HEK293 (cell line): ENCODE data around the gene C3orf20.
A peak's percentile ranks its signal among the peaks of the same experiment; 100 is the strongest.

Experiments
- CTCF ChIA-PET: fragments of 350-600 bp; formaldehyde crosslinking; extraction: SDS; loops from one replicate; lab custom pipeline; 2021; ENCODE audit warnings: antibody characterized with exemption; lab: Yijun Ruan, JAX
- POLR2A ChIA-PET: fragments of 300-600 bp; formaldehyde crosslinking; extraction: SDS; loops from one replicate; lab custom pipeline; 2020; ENCODE audit warnings: antibody characterized with exemption, inconsistent platforms; lab: Yijun Ruan, JAX
- H3K27ac ChIP-seq: fragments of 200-500 bp; sonication (Bioruptor generic); 2 replicates; pipeline ENCODE4 v1.5.1; 2014; ENCODE audit warnings: low read depth, low read length, control low read depth, inconsistent platforms; ENCODE audit errors: extremely low read depth
- H3K36me3 ChIP-seq, 2 experiments: fragments of 200-500 bp in 1 of 2; sonication (Bioruptor generic) in 1 of 2; 1 replicate in 1 of 2; 2 replicates in 1 of 2; pipeline ENCODE4 v1.5.1; 2014 to 2017; ENCODE audit warnings: inconsistent platforms in 2 of 2, low read length in 2 of 2; ENCODE audit not compliant: control insufficient read depth in 2 of 2, insufficient read depth in 1 of 2
- H3K4me1 ChIP-seq: fragments of 200-500 bp; sonication (Bioruptor generic); 2 replicates; pipeline ENCODE4 v1.5.1; 2014; ENCODE audit warnings: mild to moderate bottlenecking, low read length, inconsistent platforms; ENCODE audit not compliant: control insufficient read depth, insufficient read depth
- H3K4me3 ChIP-seq: 2 replicates; pipeline ENCODE4 v1.5.1; 2011; ENCODE audit warnings: low read depth, mild to moderate bottlenecking, control low read depth, low read length, moderate library complexity
- H3K9me3 ChIP-seq: fragments of 200-500 bp; sonication (Bioruptor generic); 2 replicates; pipeline ENCODE4 v1.5.1; 2014; ENCODE audit warnings: low read depth, low read length, inconsistent platforms; ENCODE audit not compliant: control insufficient read depth, insufficient read depth
- FEZF1 ChIP-seq: fragments of 450-650 bp; formaldehyde crosslinking; IDR thresholded peaks from 2 replicates; pipeline ENCODE4 v1.5.1; 2016; ENCODE audit warnings: missing biosample characterization, missing genetic modification characterization
- HOXA7 ChIP-seq: sonication (generic); formaldehyde crosslinking; IDR thresholded peaks from 2 replicates; pipeline ENCODE4 v1.8.1; 2022; ENCODE audit warnings: missing genetic modification reagents, borderline replicate concordance
- HOXC10 ChIP-seq: sonication (generic); formaldehyde crosslinking; IDR thresholded peaks from 2 replicates; pipeline ENCODE4 v1.8.1; 2023; ENCODE audit warnings: mild to moderate bottlenecking, missing genetic modification reagents
- KLF10 ChIP-seq: fragments of 450-650 bp; IDR thresholded peaks from 2 replicates; pipeline ENCODE4 v1.5.1; 2018; ENCODE audit warnings: missing biosample characterization, mild to moderate bottlenecking, missing genetic modification characterization
- KLF7 ChIP-seq: fragments of 450-650 bp; formaldehyde crosslinking; IDR thresholded peaks from 2 replicates; pipeline ENCODE4 v1.5.1; 2016; ENCODE audit warnings: missing biosample characterization, missing genetic modification characterization, borderline replicate concordance
- RBAK ChIP-seq: fragments of 450-650 bp; formaldehyde crosslinking; IDR thresholded peaks from 2 replicates; pipeline ENCODE4 v1.5.1; 2016; ENCODE audit warnings: missing biosample characterization, missing genetic modification characterization
- ZBTB17 ChIP-seq: fragments of 450-650 bp; formaldehyde crosslinking; IDR thresholded peaks from 2 replicates; pipeline ENCODE4 v1.5.1; 2016; ENCODE audit warnings: missing biosample characterization, missing genetic modification characterization
- ZNF133 ChIP-seq: fragments of 450-650 bp; formaldehyde crosslinking; IDR thresholded peaks from 2 replicates; pipeline ENCODE4 v1.5.1; 2016; ENCODE audit warnings: missing biosample characterization, missing genetic modification characterization
- ZNF140 ChIP-seq: fragments of 450-650 bp; formaldehyde crosslinking; IDR thresholded peaks from 2 replicates; pipeline ENCODE4 v1.5.1; 2016; ENCODE audit warnings: missing biosample characterization, missing genetic modification characterization
- ZNF184 ChIP-seq: fragments of 450-650 bp; IDR thresholded peaks from 2 replicates; pipeline ENCODE4 v1.5.1; 2018; ENCODE audit warnings: missing biosample characterization, mild to moderate bottlenecking, missing genetic modification characterization
- ZNF2 ChIP-seq: fragments of 450-650 bp; formaldehyde crosslinking; IDR thresholded peaks from 2 replicates; pipeline ENCODE4 v1.5.1; 2016; ENCODE audit warnings: missing biosample characterization, missing genetic modification characterization
- ZNF529 ChIP-seq: fragments of 450-650 bp; formaldehyde crosslinking; IDR thresholded peaks from 2 replicates; pipeline ENCODE4 v1.5.1; 2017; ENCODE audit warnings: missing genetic modification characterization, missing biosample characterization; ENCODE audit not compliant: insufficient replicate concordance
- ZNF600 ChIP-seq: fragments of 450-650 bp; formaldehyde crosslinking; IDR thresholded peaks from 2 replicates; pipeline ENCODE4 v1.5.1; 2016; ENCODE audit warnings: missing biosample characterization, missing genetic modification characterization
- ZNF654 ChIP-seq: fragments of 450-650 bp; formaldehyde crosslinking; IDR thresholded peaks from 2 replicates; pipeline ENCODE4 v1.5.1; 2016; ENCODE audit warnings: low read depth, missing biosample characterization, missing genetic modification characterization
- ZNF791 ChIP-seq: fragments of 450-650 bp; formaldehyde crosslinking; IDR thresholded peaks from 2 replicates; pipeline ENCODE4 v1.5.1; 2016; ENCODE audit warnings: missing biosample characterization, missing genetic modification characterization
- TF ChIP-seq, protein P1 (sequence below): fragments of 450-650 bp; formaldehyde crosslinking; IDR thresholded peaks from 2 replicates; pipeline ENCODE4 v1.5.1; 2016; ENCODE audit warnings: missing biosample characterization, missing genetic modification characterization, low read depth
- TF ChIP-seq, protein P2 (sequence below): fragments of 450-650 bp; formaldehyde crosslinking; IDR thresholded peaks from 2 replicates; pipeline ENCODE4 v1.5.1; 2016; ENCODE audit warnings: missing biosample characterization, missing genetic modification characterization
- TF ChIP-seq, protein P3 (sequence below): fragments of 450-650 bp; formaldehyde crosslinking; IDR thresholded peaks from 2 replicates; pipeline ENCODE4 v1.5.1; 2016; ENCODE audit warnings: missing biosample characterization, missing genetic modification characterization
- TF ChIP-seq, protein P4 (sequence below): fragments of 450-650 bp; formaldehyde crosslinking; IDR thresholded peaks from 2 replicates; pipeline ENCODE4 v1.5.1; 2016; ENCODE audit warnings: missing biosample characterization, missing genetic modification characterization

Gene C3orf20

GRCh38 chr3:14789640-14790285, 114.8 kb downstream of the C3orf20 start:
- H3K27ac ChIP-seq, result no peak overlapping the region
- POLR2A ChIA-PET, result no interaction called here
- CTCF ChIA-PET, result interaction anchor here (0.6 to 6.4 kb wide), 9 partner anchors 8 to 174 kb away, joined by 3 to 91 read pairs (median 6); no protein-coding TSS in a partner anchor
- TF ChIP-seq ZNF2 (tag by site-specific recombination) (no peak), RBAK (tag by site-specific recombination) (no peak), ZNF140 (no peak), ZNF133 (tag by site-specific recombination) (no peak), KLF7 (no peak), ZNF791 (no peak), KLF10 (tag by site-specific recombination) (no peak)
- TF ChIP-seq, protein P1, sequence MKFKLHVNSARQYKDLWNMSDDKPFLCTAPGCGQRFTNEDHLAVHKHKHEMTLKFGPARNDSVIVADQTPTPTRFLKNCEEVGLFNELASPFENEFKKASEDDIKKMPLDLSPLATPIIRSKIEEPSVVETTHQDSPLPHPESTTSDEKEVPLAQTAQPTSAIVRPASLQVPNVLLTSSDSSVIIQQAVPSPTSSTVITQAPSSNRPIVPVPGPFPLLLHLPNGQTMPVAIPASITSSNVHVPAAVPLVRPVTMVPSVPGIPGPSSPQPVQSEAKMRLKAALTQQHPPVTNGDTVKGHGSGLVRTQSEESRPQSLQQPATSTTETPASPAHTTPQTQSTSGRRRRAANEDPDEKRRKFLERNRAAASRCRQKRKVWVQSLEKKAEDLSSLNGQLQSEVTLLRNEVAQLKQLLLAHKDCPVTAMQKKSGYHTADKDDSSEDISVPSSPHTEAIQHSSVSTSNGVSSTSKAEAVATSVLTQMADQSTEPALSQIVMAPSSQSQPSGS (tag by site-specific recombination), result peak; percentile 81
- H3K36me3 ChIP-seq, result no peaks in the 10 kb centered on the region
- no peaks in the 10 kb centered on the region for H3K9me3 ChIP-seq
- H3K4me3 ChIP-seq, result no peak overlapping the region
- no peaks in the 10 kb centered on the region for H3K4me1 ChIP-seq

DNA sequence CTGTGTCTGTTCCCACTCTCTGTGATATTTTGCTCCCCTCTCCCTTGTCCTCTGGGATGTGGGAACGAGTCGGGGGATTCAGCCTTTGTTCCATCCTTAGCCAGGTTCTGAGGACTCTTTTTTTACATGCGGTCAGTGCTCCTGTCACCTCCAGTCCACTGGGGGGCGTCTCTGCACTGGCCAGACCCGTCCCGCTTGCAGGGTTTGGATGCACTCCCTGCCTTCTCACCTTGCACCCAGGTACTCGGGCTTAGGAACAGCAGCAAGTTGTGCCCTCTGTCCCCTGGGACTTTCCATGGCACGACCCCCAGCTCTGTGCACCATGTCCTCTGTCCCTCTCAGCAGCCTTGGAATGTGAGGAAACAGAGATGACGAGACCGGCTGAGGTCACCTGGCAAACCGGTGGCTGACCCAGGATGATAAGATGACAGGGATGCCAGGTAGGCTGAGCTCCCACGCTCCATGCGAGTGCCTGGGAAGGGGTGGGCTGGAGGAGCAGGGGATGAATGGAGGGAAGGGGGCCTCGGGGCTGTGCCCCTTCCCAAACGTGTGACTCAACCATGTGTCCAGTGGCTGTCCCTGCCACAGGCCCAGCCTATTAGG, 116.5 kb downstream of the C3orf20 start:
- POLR2A ChIA-PET, result interaction anchor here (1.1 kb wide), 1 partner anchor 130 kb away, joined by 6 read pairs; no protein-coding TSS in a partner anchor
- Histone ChIP-seq H3K27ac (no peak overlapping the region), H3K36me3 (no peaks in the 10 kb centered on the region), H3K4me3 (no peak overlapping the region), H3K9me3 (no peaks in the 10 kb centered on the region), H3K4me1 (no peaks in the 10 kb centered on the region)
- CTCF ChIA-PET, result interaction anchor here (0.5 to 6.4 kb wide), 24 partner anchors 10 to 1359 kb away, joined by 3 to 91 read pairs (median 4); no protein-coding TSS in a partner anchor
- TF ChIP-seq ZNF654 (tag by site-specific recombination) (peak; percentile 83), ZNF529 (tag by site-specific recombination) (no peak), ZNF2 (tag by site-specific recombination) (peak; percentile 98), ZNF184 (tag by site-specific recombination) (no peak), HOXA7 (CRISPR knock-in tag) (no peak), ZNF600 (tag by site-specific recombination) (peak; percentile 71), KLF7 (no peak), ZBTB17 (tag by site-specific recombination) (0 out of 2 replicates have a peak, but pooled peaks have one; percentile 19), FEZF1 (tag by site-specific recombination) (no peak), HOXC10 (no peak)
- TF ChIP-seq, protein P2, sequence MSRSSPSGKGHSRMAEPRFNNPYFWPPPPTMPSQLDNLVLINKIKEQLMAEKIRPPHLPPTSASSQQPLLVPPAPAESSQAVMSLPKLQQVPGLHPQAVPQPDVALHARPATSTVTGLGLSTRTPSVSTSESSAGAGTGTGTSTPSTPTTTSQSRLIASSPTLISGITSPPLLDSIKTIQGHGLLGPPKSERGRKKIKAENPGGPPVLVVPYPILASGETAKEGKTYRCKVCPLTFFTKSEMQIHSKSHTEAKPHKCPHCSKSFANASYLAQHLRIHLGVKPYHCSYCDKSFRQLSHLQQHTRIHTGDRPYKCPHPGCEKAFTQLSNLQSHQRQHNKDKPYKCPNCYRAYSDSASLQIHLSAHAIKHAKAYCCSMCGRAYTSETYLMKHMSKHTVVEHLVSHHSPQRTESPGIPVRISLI (tag by site-specific recombination), result peak; percentile 67
- TF ChIP-seq, protein P3, sequence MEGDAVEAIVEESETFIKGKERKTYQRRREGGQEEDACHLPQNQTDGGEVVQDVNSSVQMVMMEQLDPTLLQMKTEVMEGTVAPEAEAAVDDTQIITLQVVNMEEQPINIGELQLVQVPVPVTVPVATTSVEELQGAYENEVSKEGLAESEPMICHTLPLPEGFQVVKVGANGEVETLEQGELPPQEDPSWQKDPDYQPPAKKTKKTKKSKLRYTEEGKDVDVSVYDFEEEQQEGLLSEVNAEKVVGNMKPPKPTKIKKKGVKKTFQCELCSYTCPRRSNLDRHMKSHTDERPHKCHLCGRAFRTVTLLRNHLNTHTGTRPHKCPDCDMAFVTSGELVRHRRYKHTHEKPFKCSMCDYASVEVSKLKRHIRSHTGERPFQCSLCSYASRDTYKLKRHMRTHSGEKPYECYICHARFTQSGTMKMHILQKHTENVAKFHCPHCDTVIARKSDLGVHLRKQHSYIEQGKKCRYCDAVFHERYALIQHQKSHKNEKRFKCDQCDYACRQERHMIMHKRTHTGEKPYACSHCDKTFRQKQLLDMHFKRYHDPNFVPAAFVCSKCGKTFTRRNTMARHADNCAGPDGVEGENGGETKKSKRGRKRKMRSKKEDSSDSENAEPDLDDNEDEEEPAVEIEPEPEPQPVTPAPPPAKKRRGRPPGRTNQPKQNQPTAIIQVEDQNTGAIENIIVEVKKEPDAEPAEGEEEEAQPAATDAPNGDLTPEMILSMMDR (tag by site-specific recombination), result peak; percentile 89
- TF ChIP-seq, protein P4, sequence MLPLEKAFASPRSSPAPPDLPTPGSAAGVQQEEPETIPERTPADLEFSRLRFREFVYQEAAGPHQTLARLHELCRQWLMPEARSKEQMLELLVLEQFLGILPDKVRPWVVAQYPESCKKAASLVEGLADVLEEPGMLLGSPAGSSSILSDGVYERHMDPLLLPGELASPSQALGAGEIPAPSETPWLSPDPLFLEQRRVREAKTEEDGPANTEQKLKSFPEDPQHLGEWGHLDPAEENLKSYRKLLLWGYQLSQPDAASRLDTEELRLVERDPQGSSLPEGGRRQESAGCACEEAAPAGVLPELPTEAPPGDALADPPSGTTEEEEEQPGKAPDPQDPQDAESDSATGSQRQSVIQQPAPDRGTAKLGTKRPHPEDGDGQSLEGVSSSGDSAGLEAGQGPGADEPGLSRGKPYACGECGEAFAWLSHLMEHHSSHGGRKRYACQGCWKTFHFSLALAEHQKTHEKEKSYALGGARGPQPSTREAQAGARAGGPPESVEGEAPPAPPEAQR, result no peak
